ENCODE data around the gene ITGAX.

GRCh38 chr16:31329671-31330552 is 25.1 kb upstream of the ITGAX start:
- TF ChIP-seq, protein P1, sequence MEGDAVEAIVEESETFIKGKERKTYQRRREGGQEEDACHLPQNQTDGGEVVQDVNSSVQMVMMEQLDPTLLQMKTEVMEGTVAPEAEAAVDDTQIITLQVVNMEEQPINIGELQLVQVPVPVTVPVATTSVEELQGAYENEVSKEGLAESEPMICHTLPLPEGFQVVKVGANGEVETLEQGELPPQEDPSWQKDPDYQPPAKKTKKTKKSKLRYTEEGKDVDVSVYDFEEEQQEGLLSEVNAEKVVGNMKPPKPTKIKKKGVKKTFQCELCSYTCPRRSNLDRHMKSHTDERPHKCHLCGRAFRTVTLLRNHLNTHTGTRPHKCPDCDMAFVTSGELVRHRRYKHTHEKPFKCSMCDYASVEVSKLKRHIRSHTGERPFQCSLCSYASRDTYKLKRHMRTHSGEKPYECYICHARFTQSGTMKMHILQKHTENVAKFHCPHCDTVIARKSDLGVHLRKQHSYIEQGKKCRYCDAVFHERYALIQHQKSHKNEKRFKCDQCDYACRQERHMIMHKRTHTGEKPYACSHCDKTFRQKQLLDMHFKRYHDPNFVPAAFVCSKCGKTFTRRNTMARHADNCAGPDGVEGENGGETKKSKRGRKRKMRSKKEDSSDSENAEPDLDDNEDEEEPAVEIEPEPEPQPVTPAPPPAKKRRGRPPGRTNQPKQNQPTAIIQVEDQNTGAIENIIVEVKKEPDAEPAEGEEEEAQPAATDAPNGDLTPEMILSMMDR (IDR thresholded peaks at IDR 0.05): no peak
- TF ChIP-seq EZH2 (IDR thresholded peaks at IDR 0.05; ENCODE audit: borderline replicate concordance, insufficient read depth, low read depth, low read length, poor library complexity, severe bottlenecking): no peak
